ENCODE data around the gene FNIP1. TPM values are rescaled to one million over a fixed set of nuclear protein-coding genes. Genes with fewer than 3 reads are reported as not detected.

The FNIP1 gene
- total and polyA plus RNA-seq, 9 of the 15 experiments (the other 6 are each of a cell fraction or from before 2014, with no cell fraction given) = 5.0 to 32.8 (median 18.4) TPM

DNA sequence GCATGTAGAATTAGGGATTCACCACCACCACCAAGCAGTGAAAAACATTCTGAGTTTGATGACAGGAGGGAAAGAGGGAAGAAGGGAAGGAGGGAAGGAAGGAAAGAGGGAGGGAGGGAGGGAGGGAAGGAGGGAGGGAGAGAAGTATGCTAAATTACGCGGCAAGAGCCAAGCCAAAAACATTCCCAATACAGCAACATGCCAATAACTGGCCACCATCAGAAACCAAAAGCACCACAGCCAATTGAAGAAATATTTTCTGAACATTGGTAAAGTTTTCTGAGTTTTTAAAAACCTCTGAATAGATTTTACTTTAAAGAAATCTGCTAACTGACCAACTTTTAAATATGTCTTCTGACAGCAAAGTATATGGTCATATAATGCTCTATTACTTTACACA, 36.0 kb downstream of the FNIP1 start:
- Histone ChIP-seq H3K4me3 (no peak overlapping the region), H3K27ac (ENCODE audit: extremely low read depth, low read depth, low read length) (no peak overlapping the region), H3K36me3 (ENCODE audit: control insufficient read depth, insufficient read depth, low read length) (peaks cover 14% of the 10 kb centered on the region; the same call in 2 of the 3 replicates), H3K4me1 (replicated peaks in 1 of 2; ENCODE audit: control insufficient read depth in 2 of 2, insufficient read depth in 2 of 2, low read length in 2 of 2) (peaks cover 11 to 31% of the 10 kb centered on the region in 2 experiments; a peak in 4 of 5 replicates), H3K27me3 (ENCODE audit: control insufficient read depth in 2 of 2, insufficient read depth in 2 of 2, low read length in 2 of 2) (no peaks in the 10 kb centered on the region), H3K4me2 (ENCODE audit: insufficient read depth, low read length) (no peak overlapping the region), H3K9me1 (ENCODE audit: control insufficient read depth, insufficient read depth, low read length) (no peaks in the 10 kb centered on the region), H3K79me2 (ENCODE audit: control insufficient read depth, insufficient read depth, low read length) (peaks cover 100% of the 10 kb centered on the region), H3K9ac (ENCODE audit: insufficient read depth in 1 of 2, low read depth in 2 of 2, low read length in 2 of 2) (no peak overlapping the region), H2AFZ (ENCODE audit: low read depth, low read length) (no peak overlapping the region), H4K20me1 (replicated peaks; ENCODE audit: control insufficient read depth, insufficient read depth, low read length) (peaks cover 10% of the 10 kb centered on the region; the same call in 1 of the 2 replicates), H3K9me3 (replicated peaks; ENCODE audit: control insufficient read depth, insufficient read depth, low read depth, low read length) (peaks cover 7% of the 10 kb centered on the region; the same call in 1 of the 2 replicates)
- WGBS (ENCODE audit: insufficient coverage, low coverage, missing lambda C conversion rate) = 43% methylated on average over 2 of the region's 2 CpGs
- POLR2A ChIA-PET = interaction anchor here (1.5 kb wide), 1 partner anchor 10 kb away, joined by 4 read pairs; no protein-coding TSS in a partner anchor
- CTCF ChIA-PET (ENCODE audit: low intra/inter-chr PET ratio) = no interaction called here
- ATAC-seq = no peak
- TF ChIP-seq SRSF1 (IDR thresholded peaks at IDR 0.05; ENCODE audit: low read depth, low read length) = no peak
- TF ChIP-seq CHCHD3 (CRISPR knock-in tag; IDR thresholded peaks at IDR 0.05) = no peak
- TF ChIP-seq, protein P1, sequence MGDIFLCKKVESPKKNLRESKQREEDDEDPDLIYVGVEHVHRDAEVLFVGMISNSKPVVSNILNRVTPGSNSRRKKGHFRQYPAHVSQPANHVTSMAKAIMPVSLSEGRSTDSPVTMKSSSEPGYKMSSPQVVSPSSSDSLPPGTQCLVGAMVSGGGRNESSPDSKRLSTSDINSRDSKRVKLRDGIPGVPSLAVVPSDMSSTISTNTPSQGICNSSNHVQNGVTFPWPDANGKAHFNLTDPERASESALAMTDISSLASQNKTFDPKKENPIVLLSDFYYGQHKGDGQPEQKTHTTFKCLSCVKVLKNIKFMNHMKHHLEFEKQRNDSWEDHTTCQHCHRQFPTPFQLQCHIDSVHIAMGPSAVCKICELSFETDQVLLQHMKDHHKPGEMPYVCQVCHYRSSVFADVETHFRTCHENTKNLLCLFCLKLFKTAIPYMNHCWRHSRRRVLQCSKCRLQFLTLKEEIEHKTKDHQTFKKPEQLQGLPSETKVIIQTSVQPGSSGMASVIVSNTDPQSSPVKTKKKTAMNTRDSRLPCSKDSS (IDR thresholded peaks at IDR 0.05; ENCODE audit: low read depth, partially characterized antibody) = no peak
- TF ChIP-seq NR2C1 (IDR thresholded peaks at IDR 0.05) = no peak
- no peak for TF ChIP-seq NR2C1 (tag; IDR thresholded peaks at IDR 0.05)
- TF ChIP-seq, protein P2, sequence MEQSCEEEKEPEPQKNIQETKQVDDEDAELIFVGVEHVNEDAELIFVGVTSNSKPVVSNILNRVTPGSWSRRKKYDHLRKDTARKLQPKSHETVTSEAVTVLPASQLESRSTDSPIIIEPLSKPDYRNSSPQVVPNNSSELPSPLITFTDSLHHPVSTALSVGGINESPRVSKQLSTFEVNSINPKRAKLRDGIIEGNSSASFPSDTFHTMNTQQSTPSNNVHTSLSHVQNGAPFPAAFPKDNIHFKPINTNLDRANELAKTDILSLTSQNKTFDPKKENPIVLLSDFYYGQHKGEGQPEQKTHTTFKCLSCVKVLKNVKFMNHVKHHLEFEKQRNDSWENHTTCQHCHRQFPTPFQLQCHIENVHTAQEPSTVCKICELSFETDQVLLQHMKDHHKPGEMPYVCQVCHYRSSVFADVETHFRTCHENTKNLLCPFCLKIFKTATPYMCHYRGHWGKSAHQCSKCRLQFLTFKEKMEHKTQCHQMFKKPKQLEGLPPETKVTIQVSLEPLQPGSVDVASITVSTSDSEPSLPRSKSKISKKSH (CRISPR knock-in tag; IDR thresholded peaks at IDR 0.05) = no peak
- no peak for TF ChIP-seq KDM4B (IDR thresholded peaks at IDR 0.05; ENCODE audit: borderline replicate concordance in 2 of 2, low read depth in 1 of 2)
- TF ChIP-seq NELFE (IDR thresholded peaks at IDR 0.05; ENCODE audit: insufficient read depth, insufficient read length) = no peak
- no peak for TF ChIP-seq CTBP1 (IDR thresholded peaks at IDR 0.05; ENCODE audit: borderline replicate concordance)
- TF ChIP-seq FOXM1 (IDR thresholded peaks at IDR 0.05; ENCODE audit: low read depth) = no peak
- no peak for TF ChIP-seq FOXM1 (CRISPR knock-in tag; IDR thresholded peaks at IDR 0.05; ENCODE audit: low read depth)
- no peak for TF ChIP-seq LCOR (CRISPR knock-in tag; IDR thresholded peaks at IDR 0.05)
- no peak for TF ChIP-seq RFX7 (CRISPR knock-in tag; IDR thresholded peaks at IDR 0.05)
- no peak for DNase-seq (ENCODE audit: extremely low read depth in 1 of 4, low spot score in 3 of 4)
- intact Hi-C loops (cut with micrococcal nuclease) (no loop called here), in situ Hi-C loops (cut with MboI) (no loop called here)
- no peak for FAIRE-seq
- BruUV-seq (replicated peaks) = no TSS peak

All from K562 (cell line).